ENCODE data around the gene TMEM18.
A peak's percentile ranks its signal among the peaks of the same experiment; 100 is the strongest.

Gene TMEM18

GRCh38 chr2:650343-651310 lies 26.6 kb downstream of the TMEM18 start:
- DNase-seq, result no peak

GRCh38 chr2:649426-650342 lies 27.5 kb downstream of the TMEM18 start:
- DNase-seq, result no peak

- no peak for DNase-seq
Observed at GRCh38 chr2:648476-649424, 28.5 kb downstream of the TMEM18 start.

- DNase-seq, result no peak
Observed at GRCh38 chr2:647691-648231, 29.4 kb downstream of the TMEM18 start.

GRCh38 chr2:647003-647560 lies 30.1 kb downstream of the TMEM18 start:
- no peak for DNase-seq

- DNase-seq, result no peak
Observed at GRCh38 chr2:644871-645270, 32.3 kb downstream of the TMEM18 start.

- DNase-seq, result no peak
Observed at GRCh38 chr2:643761-644160, 33.4 kb downstream of the TMEM18 start.

- no peak for DNase-seq
Observed at GRCh38 chr2:643334-643733, 33.9 kb downstream of the TMEM18 start.

GRCh38 chr2:641872-642815 lies 35.1 kb downstream of the TMEM18 start:
- no peak for DNase-seq

GRCh38 chr2:641164-641871 lies 35.9 kb downstream of the TMEM18 start:
- DNase-seq, result no peak

GRCh38 chr2:639703-640102 lies 37.5 kb downstream of the TMEM18 start:
- DNase-seq, result no peak

- no peak for DNase-seq
Observed at GRCh38 chr2:637804-638203, 39.4 kb downstream of the TMEM18 start.

GRCh38 chr2:637406-637776 lies 39.8 kb downstream of the TMEM18 start:
- DNase-seq, result no peak

- DNase-seq, result peak; percentile 67
Observed at GRCh38 chr2:636641-637405, 40.4 kb downstream of the TMEM18 start.

- DNase-seq, result no peak
Observed at GRCh38 chr2:635687-636621, 41.3 kb downstream of the TMEM18 start.

- no peak for DNase-seq
Observed at GRCh38 chr2:634636-635388, 42.4 kb downstream of the TMEM18 start.

GRCh38 chr2:634041-634440 lies 43.2 kb downstream of the TMEM18 start:
- DNase-seq, result no peak
